ENCODE measurements around the gene AKAP13.

DNA sequence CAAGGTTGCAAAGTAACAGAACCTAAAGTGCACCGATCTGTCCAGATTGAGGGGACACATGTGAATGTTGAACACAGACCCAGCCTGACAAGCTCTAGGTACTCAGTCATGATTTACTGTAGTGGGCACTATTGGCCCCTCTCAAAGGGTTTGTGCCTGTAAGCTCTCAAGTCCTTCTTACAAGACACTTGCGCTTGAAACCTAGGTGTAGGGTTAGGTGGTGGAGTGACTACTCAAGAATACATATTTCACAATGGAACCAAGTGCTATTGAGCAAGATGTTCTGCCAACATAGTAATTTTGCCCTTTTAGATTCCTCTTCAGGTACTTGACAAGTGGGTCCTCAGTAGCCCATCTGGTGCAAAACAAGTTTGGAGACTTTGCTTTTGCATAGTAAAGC, 169.9 kb downstream of the AKAP13 start:
- no peak for TF ChIP-seq GATA3 (IDR thresholded peaks at IDR 0.05; ENCODE audit: low read depth, low read length)
- TF ChIP-seq GATA2 (IDR thresholded peaks at IDR 0.05; ENCODE audit: low read depth, low read length), result no peak
